ENCODE data around the gene TMEM273.

TMEM273 gene

GRCh38 chr10:49183596-49184542 is 4.3 kb downstream of the TMEM273 start:
- no peak for DNase-seq (ENCODE audit: low read depth)
- no peak overlapping the region for H3K4me3 ChIP-seq (ENCODE audit: low read depth, low read length)
- TF ChIP-seq, protein P1, sequence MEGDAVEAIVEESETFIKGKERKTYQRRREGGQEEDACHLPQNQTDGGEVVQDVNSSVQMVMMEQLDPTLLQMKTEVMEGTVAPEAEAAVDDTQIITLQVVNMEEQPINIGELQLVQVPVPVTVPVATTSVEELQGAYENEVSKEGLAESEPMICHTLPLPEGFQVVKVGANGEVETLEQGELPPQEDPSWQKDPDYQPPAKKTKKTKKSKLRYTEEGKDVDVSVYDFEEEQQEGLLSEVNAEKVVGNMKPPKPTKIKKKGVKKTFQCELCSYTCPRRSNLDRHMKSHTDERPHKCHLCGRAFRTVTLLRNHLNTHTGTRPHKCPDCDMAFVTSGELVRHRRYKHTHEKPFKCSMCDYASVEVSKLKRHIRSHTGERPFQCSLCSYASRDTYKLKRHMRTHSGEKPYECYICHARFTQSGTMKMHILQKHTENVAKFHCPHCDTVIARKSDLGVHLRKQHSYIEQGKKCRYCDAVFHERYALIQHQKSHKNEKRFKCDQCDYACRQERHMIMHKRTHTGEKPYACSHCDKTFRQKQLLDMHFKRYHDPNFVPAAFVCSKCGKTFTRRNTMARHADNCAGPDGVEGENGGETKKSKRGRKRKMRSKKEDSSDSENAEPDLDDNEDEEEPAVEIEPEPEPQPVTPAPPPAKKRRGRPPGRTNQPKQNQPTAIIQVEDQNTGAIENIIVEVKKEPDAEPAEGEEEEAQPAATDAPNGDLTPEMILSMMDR (IDR thresholded peaks at IDR 0.05; ENCODE audit: control insufficient read depth, extremely low read depth, insufficient read depth) = no peak

DNA sequence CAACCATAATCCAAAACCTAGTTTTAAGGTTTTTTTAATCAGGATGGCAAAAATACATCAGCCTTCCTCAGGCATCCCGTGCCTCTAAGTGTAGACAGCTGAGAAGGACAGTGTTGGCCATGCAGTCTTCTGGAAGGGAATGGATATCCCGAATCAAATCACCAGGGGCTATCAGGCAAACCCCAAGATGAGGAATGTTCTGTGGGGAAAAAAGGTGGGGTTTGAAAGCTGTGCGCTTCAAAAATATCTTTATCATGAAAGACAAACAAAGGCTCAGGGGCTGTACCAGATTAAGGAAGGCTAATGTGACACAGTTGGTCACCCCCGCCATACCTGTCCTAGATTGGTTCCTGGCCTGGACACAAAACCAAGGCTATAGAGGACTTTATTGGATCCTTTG is 5.4 kb downstream of the TMEM273 start:
- no peak for DNase-seq (ENCODE audit: low read depth)
- H3K4me3 ChIP-seq (ENCODE audit: low read depth, low read length) = no peak overlapping the region
- TF ChIP-seq, protein P1 (IDR thresholded peaks at IDR 0.05; ENCODE audit: control insufficient read depth, extremely low read depth, insufficient read depth) = no peak

DNA sequence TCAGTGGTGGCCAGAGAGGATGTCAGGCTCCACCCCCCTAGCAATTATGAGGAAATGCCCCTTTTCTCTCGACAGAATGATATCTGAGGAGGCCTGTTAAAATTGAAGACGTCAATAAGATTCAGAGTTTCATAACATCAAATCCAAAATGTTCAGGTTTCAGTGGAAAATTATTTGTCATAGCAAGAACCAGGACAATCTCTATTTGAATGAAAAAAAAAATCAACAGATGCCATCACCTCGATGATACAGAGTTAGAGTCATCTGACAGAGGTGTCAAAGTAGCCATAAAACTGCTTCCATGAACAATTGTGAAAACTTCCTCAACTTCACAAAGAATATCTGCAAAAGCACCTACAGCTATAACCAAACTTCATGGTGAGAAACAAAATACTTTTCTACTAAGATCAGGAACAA is 7.7 kb downstream of the TMEM273 start:
- no peak overlapping the region for H3K4me3 ChIP-seq (ENCODE audit: low read depth, low read length)
- TF ChIP-seq, protein P1 (IDR thresholded peaks at IDR 0.05; ENCODE audit: control insufficient read depth, extremely low read depth, insufficient read depth) = no peak
- DNase-seq (ENCODE audit: low read depth) = no peak

DNA sequence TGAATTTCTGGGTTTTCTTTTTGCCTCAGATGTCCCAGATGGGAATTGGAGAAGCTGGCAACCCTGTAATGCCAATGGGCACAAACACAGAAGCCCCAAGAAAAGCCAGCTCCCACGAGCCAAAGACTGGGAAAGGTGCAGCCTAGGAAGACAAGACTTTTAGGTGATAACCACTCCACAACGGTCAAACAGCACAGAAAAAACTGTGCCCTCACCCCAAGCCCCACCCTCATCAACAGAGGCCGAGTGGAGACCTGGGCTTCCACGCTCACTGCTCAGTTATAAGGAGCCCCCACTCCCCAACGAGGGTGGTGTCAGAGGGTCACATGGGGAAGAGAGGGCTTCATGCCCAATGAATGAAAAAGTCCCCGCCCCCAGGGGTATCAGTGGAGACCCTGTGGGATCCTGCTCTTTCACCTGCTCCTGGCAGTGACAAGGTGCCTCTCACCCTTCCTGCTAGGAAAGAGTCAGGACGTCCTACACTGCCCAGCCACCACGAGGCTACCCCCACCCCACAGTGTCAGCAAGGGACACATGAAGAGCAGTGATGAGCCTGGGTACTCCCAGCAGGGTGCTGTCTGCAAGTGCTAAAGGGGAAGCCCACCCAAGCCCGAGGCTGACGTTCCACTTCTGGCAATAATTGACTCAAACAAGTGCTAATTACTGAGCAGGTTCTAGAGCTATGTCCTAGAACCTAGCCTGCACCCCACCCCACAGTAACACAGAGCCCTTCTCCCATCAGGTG is 8.3 kb downstream of the TMEM273 start:
- TF ChIP-seq, protein P1 (IDR thresholded peaks at IDR 0.05; ENCODE audit: control insufficient read depth, extremely low read depth, insufficient read depth) = no peak
- H3K4me3 ChIP-seq (ENCODE audit: low read depth, low read length) = no peak overlapping the region
- no peak for DNase-seq (ENCODE audit: low read depth)

- DNase-seq (ENCODE audit: low read depth) = no peak
- TF ChIP-seq, protein P1 (IDR thresholded peaks at IDR 0.05; ENCODE audit: control insufficient read depth, extremely low read depth, insufficient read depth) = no peak
- no peak overlapping the region for H3K4me3 ChIP-seq (ENCODE audit: low read depth, low read length)
Measured at GRCh38 chr10:49178489-49179471, 9.4 kb downstream of the TMEM273 start.
